ENCODE measurements around the gene DGAT2.

DGAT2 gene

DNA sequence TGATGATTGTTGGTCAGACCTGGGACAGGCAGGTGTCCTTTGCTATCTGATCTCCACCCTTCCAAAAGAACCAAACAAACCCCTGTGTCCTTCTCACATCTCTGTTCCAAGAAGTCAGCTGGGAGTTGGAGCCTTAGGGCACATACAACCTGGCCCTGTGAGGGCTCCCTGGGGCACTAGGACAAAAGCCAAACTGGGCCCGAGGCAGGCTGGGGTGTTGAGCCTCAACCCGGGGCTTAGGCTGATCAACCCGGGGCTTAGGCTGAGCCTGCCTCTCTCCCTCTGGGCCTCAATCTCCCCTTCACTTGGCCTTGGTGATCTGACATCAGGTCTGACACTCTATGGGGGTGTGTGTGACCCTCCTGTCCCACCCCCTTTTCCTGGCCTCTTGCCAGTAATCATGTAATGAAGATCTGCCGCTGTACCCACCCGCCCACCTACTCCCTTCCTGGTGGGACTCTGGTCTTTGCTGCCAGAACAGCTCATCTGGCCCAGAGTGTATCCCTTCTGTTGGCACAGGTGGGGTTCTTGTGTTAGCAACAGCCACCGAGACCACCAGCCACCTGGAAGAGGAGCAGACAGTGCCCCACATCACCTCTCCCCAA, 23.7 kb downstream of the DGAT2 start:
- no peak overlapping the region for H3K9ac ChIP-seq (ENCODE audit: low read length in 2 of 2)

DNA sequence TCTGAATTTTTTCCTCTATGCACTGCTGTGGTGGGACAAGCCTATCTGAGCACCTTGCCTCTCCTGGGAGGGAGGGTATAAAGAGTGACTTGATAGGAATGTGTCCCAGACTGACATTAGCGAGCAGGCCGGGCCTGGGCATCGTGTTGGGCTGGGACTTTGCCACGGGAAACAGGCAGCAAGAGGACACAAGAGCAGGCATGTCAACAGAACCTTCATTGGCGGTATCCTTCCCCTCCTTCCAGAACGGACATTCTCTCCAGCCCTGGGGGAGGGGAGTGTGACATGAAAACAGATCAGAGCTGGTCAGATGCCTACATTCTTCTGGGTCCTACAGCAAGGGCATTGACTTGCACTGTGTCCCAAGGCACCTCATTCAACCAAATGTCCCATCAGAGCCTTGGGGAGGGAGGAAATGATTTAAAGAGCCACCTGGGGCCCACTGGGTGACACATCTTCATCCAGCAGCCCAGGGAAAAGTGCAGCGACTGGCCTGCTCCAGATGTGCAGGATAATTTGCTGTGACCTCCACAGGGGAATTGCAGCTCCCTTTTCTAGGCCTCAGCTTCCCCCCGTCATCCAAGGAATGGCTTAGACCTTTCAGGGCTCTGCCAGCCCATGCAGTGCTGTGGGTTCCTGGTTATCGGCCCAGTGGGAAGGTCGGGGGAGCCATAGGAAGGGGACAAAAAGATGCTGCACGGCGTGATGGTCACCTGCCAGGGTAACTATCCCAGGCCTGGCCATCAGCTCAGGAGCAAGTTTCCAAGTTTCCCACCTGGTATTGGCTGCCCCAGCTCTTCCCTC, 24.6 kb downstream of the DGAT2 start:
- Histone ChIP-seq H3K9me3 (ENCODE audit: control insufficient read depth in 2 of 2, low read length in 2 of 2) (no peaks in the 10 kb centered on the region), H3K27ac (ENCODE audit: low read length) (no peak overlapping the region), H3K4me3 (ENCODE audit: low read length in 2 of 2) (no peak overlapping the region), H3K4me1 (ENCODE audit: control insufficient read depth, insufficient read depth, low read length) (no peaks in the 10 kb centered on the region), H3K36me3 (ENCODE audit: control insufficient read depth in 2 of 2, insufficient read depth in 2 of 2, low read length in 2 of 2) (no peaks in the 10 kb centered on the region), H3K9ac (ENCODE audit: low read length in 2 of 2) (no peak overlapping the region), H3K27me3 (ENCODE audit: control insufficient read depth in 1 of 2, insufficient read depth in 2 of 2, low read length in 2 of 2) (no peaks in the 10 kb centered on the region)

More for the DNA sequence above, 23.7 kb downstream of the DGAT2 start:
- no peak overlapping the region for H3K4me3 ChIP-seq (ENCODE audit: low read length in 2 of 2)
- H3K4me1 ChIP-seq (ENCODE audit: control insufficient read depth, insufficient read depth, low read length) = no peaks in the 10 kb centered on the region
- H3K27ac ChIP-seq (ENCODE audit: low read length) = no peak overlapping the region
- H3K27me3 ChIP-seq (ENCODE audit: control insufficient read depth in 1 of 2, insufficient read depth in 2 of 2, low read length in 2 of 2) = no peaks in the 10 kb centered on the region
- H3K36me3 ChIP-seq (ENCODE audit: control insufficient read depth in 2 of 2, insufficient read depth in 2 of 2, low read length in 2 of 2) = no peaks in the 10 kb centered on the region
- no peaks in the 10 kb centered on the region for H3K9me3 ChIP-seq (ENCODE audit: control insufficient read depth in 2 of 2, low read length in 2 of 2)

DNA sequence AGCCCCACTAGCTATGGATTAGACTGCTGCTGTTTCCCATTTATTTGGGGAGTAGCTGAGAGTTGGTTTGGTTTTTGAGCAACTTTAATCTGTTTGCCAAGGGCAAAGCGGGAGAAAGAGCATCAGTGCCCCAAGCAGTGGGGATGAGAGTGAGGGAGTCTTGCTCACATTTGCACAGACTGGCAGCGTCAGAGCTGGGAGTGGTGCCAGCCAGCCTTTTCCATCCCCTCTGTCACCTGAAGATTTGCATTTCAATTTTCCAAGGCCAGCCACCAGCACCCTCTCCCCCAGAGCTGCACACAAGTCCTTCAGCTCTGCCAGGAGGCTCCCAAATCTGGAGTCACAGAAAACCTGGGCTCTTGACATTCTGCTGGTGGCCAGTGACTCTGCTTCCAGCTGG, 25.4 kb downstream of the DGAT2 start:
- Histone ChIP-seq H3K36me3 (ENCODE audit: control insufficient read depth in 2 of 2, insufficient read depth in 2 of 2, low read length in 2 of 2) (no peaks in the 10 kb centered on the region), H3K27me3 (ENCODE audit: control insufficient read depth in 1 of 2, insufficient read depth in 2 of 2, low read length in 2 of 2) (no peaks in the 10 kb centered on the region), H3K9ac (ENCODE audit: low read length in 2 of 2) (no peak overlapping the region), H3K4me3 (ENCODE audit: low read length in 2 of 2) (no peak overlapping the region), H3K27ac (ENCODE audit: low read length) (no peak overlapping the region), H3K4me1 (ENCODE audit: control insufficient read depth, insufficient read depth, low read length) (no peaks in the 10 kb centered on the region), H3K9me3 (ENCODE audit: control insufficient read depth in 2 of 2, low read length in 2 of 2) (no peaks in the 10 kb centered on the region)

DNA sequence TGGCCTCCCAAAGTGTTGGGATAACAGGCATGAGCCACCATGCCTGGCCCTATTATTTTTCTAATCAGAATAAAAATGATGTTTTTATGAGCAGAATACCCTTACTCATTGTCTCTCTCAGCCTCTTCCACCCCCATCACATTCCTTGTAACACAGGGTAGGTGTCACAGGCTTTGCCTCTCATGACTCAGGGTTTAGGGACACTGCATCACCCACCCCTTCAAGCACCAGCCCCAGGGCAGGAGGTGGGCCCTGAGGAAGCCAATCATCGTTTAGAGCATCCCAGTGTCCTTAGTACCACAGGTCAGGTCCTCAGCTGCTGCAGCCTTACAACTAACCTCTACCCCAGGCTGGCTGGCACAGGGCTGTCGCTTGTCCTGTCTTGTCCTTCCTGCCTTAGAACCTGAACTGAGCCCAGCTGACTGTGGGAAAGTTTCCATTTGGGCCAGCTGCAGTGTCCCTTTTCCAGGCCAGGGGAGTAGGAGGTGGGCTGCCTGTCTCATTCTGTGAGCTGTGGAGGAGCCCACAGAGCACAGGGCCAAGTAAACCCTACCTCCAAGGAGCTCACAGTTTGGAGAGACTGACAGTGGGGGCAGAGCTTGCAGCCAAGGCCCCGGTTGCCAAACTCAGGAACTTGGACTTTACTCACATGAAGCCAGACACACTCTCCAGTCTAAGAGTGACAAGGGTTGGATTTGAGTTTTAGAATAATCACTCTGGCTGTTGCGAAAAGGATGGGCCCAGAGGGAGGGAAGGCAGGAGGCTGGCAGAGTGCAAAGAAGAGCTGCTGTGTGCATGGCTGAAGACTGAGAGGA, 26.9 kb downstream of the DGAT2 start:
- H3K9ac ChIP-seq (ENCODE audit: low read length in 2 of 2) = no peak overlapping the region
- H3K36me3 ChIP-seq (ENCODE audit: control insufficient read depth in 2 of 2, insufficient read depth in 2 of 2, low read length in 2 of 2) = no peaks in the 10 kb centered on the region
- no peaks in the 10 kb centered on the region for H3K4me1 ChIP-seq (ENCODE audit: control insufficient read depth, insufficient read depth, low read length)
- H3K9me3 ChIP-seq (ENCODE audit: control insufficient read depth in 2 of 2, low read length in 2 of 2) = no peaks in the 10 kb centered on the region
- no peak overlapping the region for H3K27ac ChIP-seq (ENCODE audit: low read length)
- no peak overlapping the region for H3K4me3 ChIP-seq (ENCODE audit: low read length in 2 of 2)
- H3K27me3 ChIP-seq (ENCODE audit: control insufficient read depth in 1 of 2, insufficient read depth in 2 of 2, low read length in 2 of 2) = no peaks in the 10 kb centered on the region

DNA sequence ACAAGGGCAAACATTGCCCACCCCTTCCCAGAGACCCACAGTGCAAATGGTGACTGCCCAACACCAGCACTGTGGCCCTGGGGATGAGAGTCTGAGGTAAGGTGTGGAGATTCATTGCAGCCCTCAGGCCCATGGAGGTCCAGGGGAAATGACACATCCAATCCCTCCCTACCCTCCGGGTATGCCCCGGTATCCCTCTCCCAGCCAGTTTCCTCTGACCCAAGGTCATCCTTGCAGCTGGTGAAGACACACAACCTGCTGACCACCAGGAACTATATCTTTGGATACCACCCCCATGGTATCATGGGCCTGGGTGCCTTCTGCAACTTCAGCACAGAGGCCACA, 27.5 kb downstream of the DGAT2 start:
- no peak overlapping the region for H3K9ac ChIP-seq (ENCODE audit: low read length in 2 of 2)
- no peak overlapping the region for H3K27ac ChIP-seq (ENCODE audit: low read length)
- peaks cover 1% of the 10 kb centered on the region for H3K4me1 ChIP-seq (ENCODE audit: control insufficient read depth, insufficient read depth, low read length)
- no peak overlapping the region for H3K4me3 ChIP-seq (ENCODE audit: low read length in 2 of 2)
- H3K27me3 ChIP-seq (ENCODE audit: control insufficient read depth in 1 of 2, insufficient read depth in 2 of 2, low read length in 2 of 2) = no peaks in the 10 kb centered on the region
- no peaks in the 10 kb centered on the region for H3K36me3 ChIP-seq (ENCODE audit: control insufficient read depth in 2 of 2, insufficient read depth in 2 of 2, low read length in 2 of 2)
- H3K9me3 ChIP-seq (ENCODE audit: control insufficient read depth in 2 of 2, low read length in 2 of 2) = no peaks in the 10 kb centered on the region

DNA sequence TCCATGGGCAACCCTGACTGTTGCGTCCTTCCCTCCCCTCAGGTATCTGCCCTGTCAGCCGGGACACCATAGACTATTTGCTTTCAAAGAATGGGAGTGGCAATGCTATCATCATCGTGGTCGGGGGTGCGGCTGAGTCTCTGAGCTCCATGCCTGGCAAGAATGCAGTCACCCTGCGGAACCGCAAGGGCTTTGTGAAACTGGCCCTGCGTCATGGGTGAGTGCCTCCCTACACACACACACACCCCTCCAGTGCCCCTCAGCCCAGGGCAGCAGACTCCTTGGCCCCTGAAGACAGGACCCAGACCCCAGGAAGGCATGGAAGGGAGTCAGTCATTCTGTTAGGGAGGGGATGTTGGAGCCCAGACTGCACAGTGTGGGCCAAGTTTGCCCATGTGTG, 28.5 kb downstream of the DGAT2 start:
- H3K36me3 ChIP-seq (ENCODE audit: control insufficient read depth in 2 of 2, insufficient read depth in 2 of 2, low read length in 2 of 2) = no peaks in the 10 kb centered on the region
- H3K27ac ChIP-seq (ENCODE audit: low read length) = no peak overlapping the region

DNA sequence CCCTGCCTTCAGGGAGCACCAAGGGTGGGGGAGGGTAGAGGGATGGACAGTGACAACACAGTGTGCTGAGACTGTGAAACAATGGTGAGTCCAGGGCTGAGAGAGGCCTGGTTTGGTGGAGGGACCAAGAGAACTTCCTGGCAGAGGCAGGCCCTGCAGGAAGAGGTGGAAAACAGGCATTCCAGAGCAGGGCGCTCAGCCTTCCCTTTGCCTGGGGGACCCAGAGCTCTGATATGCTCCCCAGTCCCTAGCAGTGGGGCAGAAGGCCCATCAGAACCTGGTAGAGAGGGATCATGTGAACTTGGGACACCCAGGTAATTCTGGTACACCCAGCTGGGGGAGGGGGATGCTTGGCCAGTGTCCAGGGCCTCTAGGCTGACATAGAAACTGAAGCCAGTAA, 29.2 kb downstream of the DGAT2 start:
- Histone ChIP-seq H3K27ac (ENCODE audit: low read length) (no peak overlapping the region), H3K27me3 (ENCODE audit: control insufficient read depth in 1 of 2, insufficient read depth in 2 of 2, low read length in 2 of 2) (no peaks in the 10 kb centered on the region), H3K9me3 (ENCODE audit: control insufficient read depth in 2 of 2, low read length in 2 of 2) (no peaks in the 10 kb centered on the region), H3K4me3 (ENCODE audit: low read length in 2 of 2) (no peak overlapping the region), H3K36me3 (ENCODE audit: control insufficient read depth in 2 of 2, insufficient read depth in 2 of 2, low read length in 2 of 2) (no peaks in the 10 kb centered on the region), H3K4me1 (ENCODE audit: control insufficient read depth, insufficient read depth, low read length) (peaks cover 6% of the 10 kb centered on the region), H3K9ac (ENCODE audit: low read length in 2 of 2) (no peak overlapping the region)

More for the DNA sequence above, 28.5 kb downstream of the DGAT2 start:
- Histone ChIP-seq H3K9me3 (ENCODE audit: control insufficient read depth in 2 of 2, low read length in 2 of 2) (no peaks in the 10 kb centered on the region), H3K4me3 (ENCODE audit: low read length in 2 of 2) (no peak overlapping the region), H3K27me3 (ENCODE audit: control insufficient read depth in 1 of 2, insufficient read depth in 2 of 2, low read length in 2 of 2) (no peaks in the 10 kb centered on the region), H3K4me1 (ENCODE audit: control insufficient read depth, insufficient read depth, low read length) (peaks cover 5% of the 10 kb centered on the region), H3K9ac (ENCODE audit: low read length in 2 of 2) (no peak overlapping the region)

DNA sequence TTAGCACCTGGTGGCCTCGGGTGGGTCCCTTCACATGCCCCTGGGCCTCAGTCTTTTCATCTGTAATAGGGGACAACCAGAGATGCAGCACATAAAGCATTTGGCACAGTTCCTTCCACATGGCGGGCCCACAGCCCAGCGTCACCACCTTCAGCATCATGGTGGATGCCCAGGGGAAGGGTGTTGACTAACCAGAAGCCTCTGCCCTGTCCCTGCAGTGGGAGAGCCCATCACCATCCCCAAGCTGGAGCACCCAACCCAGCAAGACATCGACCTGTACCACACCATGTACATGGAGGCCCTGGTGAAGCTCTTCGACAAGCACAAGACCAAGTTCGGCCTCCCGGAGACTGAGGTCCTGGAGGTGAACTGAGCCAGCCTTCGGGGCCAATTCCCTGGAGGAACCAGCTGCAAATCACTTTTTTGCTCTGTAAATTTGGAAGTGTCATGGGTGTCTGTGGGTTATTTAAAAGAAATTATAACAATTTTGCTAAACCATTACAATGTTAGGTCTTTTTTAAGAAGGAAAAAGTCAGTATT, 31.6 kb downstream of the DGAT2 start:
- Histone ChIP-seq H3K27me3 (ENCODE audit: control insufficient read depth in 1 of 2, insufficient read depth in 2 of 2, low read length in 2 of 2) (no peaks in the 10 kb centered on the region), H3K9me3 (ENCODE audit: control insufficient read depth in 2 of 2, low read length in 2 of 2) (no peaks in the 10 kb centered on the region), H3K4me3 (ENCODE audit: low read length in 2 of 2) (no peak overlapping the region), H3K36me3 (ENCODE audit: control insufficient read depth in 2 of 2, insufficient read depth in 2 of 2, low read length in 2 of 2) (no peaks in the 10 kb centered on the region), H3K27ac (ENCODE audit: low read length) (no peak overlapping the region), H3K9ac (ENCODE audit: low read length in 2 of 2) (no peak overlapping the region), H3K4me1 (ENCODE audit: control insufficient read depth, insufficient read depth, low read length) (peaks cover 6% of the 10 kb centered on the region)

DNA sequence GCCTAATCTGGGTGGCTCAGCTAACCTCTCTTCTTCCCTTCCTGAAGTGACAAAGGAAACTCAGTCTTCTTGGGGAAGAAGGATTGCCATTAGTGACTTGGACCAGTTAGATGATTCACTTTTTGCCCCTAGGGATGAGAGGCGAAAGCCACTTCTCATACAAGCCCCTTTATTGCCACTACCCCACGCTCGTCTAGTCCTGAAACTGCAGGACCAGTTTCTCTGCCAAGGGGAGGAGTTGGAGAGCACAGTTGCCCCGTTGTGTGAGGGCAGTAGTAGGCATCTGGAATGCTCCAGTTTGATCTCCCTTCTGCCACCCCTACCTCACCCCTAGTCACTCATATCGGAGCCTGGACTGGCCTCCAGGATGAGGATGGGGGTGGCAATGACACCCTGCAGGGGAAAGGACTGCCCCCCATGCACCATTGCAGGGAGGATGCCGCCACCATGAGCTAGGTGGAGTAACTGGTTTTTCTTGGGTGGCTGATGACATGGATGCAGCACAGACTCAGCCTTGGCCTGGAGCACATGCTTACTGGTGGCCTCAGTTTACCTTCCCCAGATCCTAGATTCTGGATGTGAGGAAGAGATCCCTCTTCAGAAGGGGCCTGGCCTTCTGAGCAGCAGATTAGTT, 32.3 kb downstream of the DGAT2 start:
- H3K27ac ChIP-seq (ENCODE audit: low read length) = no peak overlapping the region
- H3K36me3 ChIP-seq (ENCODE audit: control insufficient read depth in 2 of 2, insufficient read depth in 2 of 2, low read length in 2 of 2) = no peaks in the 10 kb centered on the region
- H3K4me3 ChIP-seq (ENCODE audit: low read length in 2 of 2) = no peak overlapping the region
- H3K9ac ChIP-seq (ENCODE audit: low read length in 2 of 2) = no peak overlapping the region
- no peaks in the 10 kb centered on the region for H3K9me3 ChIP-seq (ENCODE audit: control insufficient read depth in 2 of 2, low read length in 2 of 2)
- peaks cover 6% of the 10 kb centered on the region for H3K4me1 ChIP-seq (ENCODE audit: control insufficient read depth, insufficient read depth, low read length)
- no peaks in the 10 kb centered on the region for H3K27me3 ChIP-seq (ENCODE audit: control insufficient read depth in 1 of 2, insufficient read depth in 2 of 2, low read length in 2 of 2)

DNA sequence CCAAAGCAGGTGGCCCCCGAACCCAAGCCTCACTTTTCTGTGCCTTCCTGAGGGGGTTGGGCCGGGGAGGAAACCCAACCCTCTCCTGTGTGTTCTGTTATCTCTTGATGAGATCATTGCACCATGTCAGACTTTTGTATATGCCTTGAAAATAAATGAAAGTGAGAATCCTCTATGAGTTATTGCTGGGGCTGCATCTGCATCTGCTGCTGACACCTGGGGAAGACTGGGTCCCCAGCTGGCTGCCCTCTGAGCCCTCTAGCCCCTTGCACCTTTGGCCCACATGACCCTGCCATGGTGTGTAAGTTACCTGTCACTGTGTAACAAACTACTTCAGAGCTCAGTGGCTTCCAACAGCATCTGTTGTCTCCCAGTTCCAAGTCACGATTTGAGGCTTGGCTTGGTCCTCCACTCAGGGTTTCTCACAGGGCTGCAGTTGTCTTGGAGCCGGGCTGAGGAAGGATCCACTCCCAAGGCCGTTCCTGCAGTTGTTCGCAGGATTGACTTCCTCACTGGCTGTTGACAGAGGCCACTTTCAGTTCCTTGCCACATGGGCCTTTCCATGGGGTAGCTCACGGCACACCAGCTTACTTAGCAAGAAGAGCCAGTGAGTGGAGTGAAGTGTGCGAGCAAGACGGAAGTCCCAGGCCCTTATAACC, 32.9 kb downstream of the DGAT2 start:
- Histone ChIP-seq H3K9me3 (ENCODE audit: control insufficient read depth in 2 of 2, low read length in 2 of 2) (no peaks in the 10 kb centered on the region), H3K36me3 (ENCODE audit: control insufficient read depth in 2 of 2, insufficient read depth in 2 of 2, low read length in 2 of 2) (no peaks in the 10 kb centered on the region), H3K27ac (ENCODE audit: low read length) (no peak overlapping the region), H3K4me1 (ENCODE audit: control insufficient read depth, insufficient read depth, low read length) (peaks cover 6% of the 10 kb centered on the region), H3K27me3 (ENCODE audit: control insufficient read depth in 1 of 2, insufficient read depth in 2 of 2, low read length in 2 of 2) (no peaks in the 10 kb centered on the region), H3K4me3 (ENCODE audit: low read length in 2 of 2) (no peak overlapping the region), H3K9ac (ENCODE audit: low read length in 2 of 2) (no peak overlapping the region)
